ENCODE measurements around the gene ADARB2. TPM values are rescaled to one million over a fixed set of nuclear protein-coding genes. Genes with fewer than 3 reads are reported as not detected.

ADARB2 gene
- not detected in 5 replicates for total RNA-seq (2022; extraction: Qiagen RNA extraction; ENCODE audit: low read depth)

GRCh38 chr10:1737222-1738061 lies at the start of gene ADARB2:
Gene ADARB2 (minus strand): TSS chr10:1737525.

